WTC11 (cell line): ENCODE results near the gene CCDC12. TPM values are rescaled to one million over a fixed set of nuclear protein-coding genes. Genes with fewer than 3 reads are reported as not detected.

Source experiments
- ATAC-seq: fragments of 200-7000 bp; cut with Tn5 transposase; 2 replicates; pipeline ENCODE4 v1.10.0; 2021; ENCODE audit warnings: mild to moderate bottlenecking, moderate library complexity
- CTCF ChIA-PET: fragments of 300-600 bp; sonication (Branson Sonifier 250); formaldehyde crosslinking; loops from one replicate; lab custom pipeline; 2021; ENCODE audit warnings: antibody characterized with exemption; lab: Charles Lee
- POLR2A ChIA-PET: fragments of 350-600 bp; sonication (Branson Sonifier 250); formaldehyde crosslinking; loops from one replicate; lab custom pipeline; 2021; ENCODE audit warnings: antibody characterized with exemption; lab: Charles Lee
- DNase-seq: peaks from one replicate; pipeline ENCODE4 v3.0.0; 2021; ENCODE audit warnings: low spot score
- H3K27ac Mint-ChIP-seq: 2 replicates; pipeline ENCODE4 v1.8.0; 2021; ENCODE audit warnings: mixed read lengths
- H3K27me3 Mint-ChIP-seq: 2 replicates; pipeline ENCODE4 v1.8.0; 2021; ENCODE audit warnings: low read depth, mild to moderate bottlenecking, moderate library complexity, mixed read lengths
- H3K36me3 Mint-ChIP-seq: 2 replicates; pipeline ENCODE4 v1.8.0; 2021; ENCODE audit warnings: mixed read lengths
- H3K4me1 Mint-ChIP-seq: 2 replicates; pipeline ENCODE4 v1.8.0; 2022; ENCODE audit warnings: mixed read lengths
- H3K4me3 Mint-ChIP-seq: 2 replicates; pipeline ENCODE4 v1.8.0; 2021; ENCODE audit warnings: mild to moderate bottlenecking, moderate library complexity, mixed read lengths
- H3K9me3 Mint-ChIP-seq: 2 replicates; pipeline ENCODE4 v1.8.0; 2021; ENCODE audit warnings: mixed read lengths
- AFF4 ChIP-seq: sonication (generic); formaldehyde crosslinking; IDR thresholded peaks from 2 replicates; pipeline ENCODE4 v1.8.1; 2023; ENCODE audit warnings: mild to moderate bottlenecking, missing genetic modification reagents, borderline replicate concordance
- ATF1 ChIP-seq: sonication (generic); formaldehyde crosslinking; IDR thresholded peaks from 2 replicates; pipeline ENCODE4 v1.8.1; 2023; ENCODE audit warnings: mild to moderate bottlenecking, moderate library complexity, missing genetic modification reagents
- CDX4 ChIP-seq: fragments of 250-450 bp; sonication (Bioruptor Pico); IDR thresholded peaks from 2 replicates; pipeline ENCODE4 v1.9.0; 2021; ENCODE audit warnings: moderate library complexity, mild to moderate bottlenecking, inconsistent platforms, borderline replicate concordance
- CREM ChIP-seq: sonication (generic); formaldehyde crosslinking; IDR thresholded peaks from 2 replicates; pipeline ENCODE4 v1.8.1; 2022; ENCODE audit warnings: mild to moderate bottlenecking, missing genetic modification reagents, moderate library complexity
- ELF4 ChIP-seq: sonication (generic); formaldehyde crosslinking; IDR thresholded peaks from 2 replicates; pipeline ENCODE4 v1.8.1; 2022; ENCODE audit warnings: low read depth, mild to moderate bottlenecking, moderate library complexity, missing genetic modification reagents
- EMX1 ChIP-seq: fragments of 250-450 bp; sonication (Bioruptor Pico); IDR thresholded peaks from 2 replicates; pipeline ENCODE4 v1.8.0; 2021; ENCODE audit warnings: mild to moderate bottlenecking
- GABPB1 ChIP-seq: sonication (generic); formaldehyde crosslinking; IDR thresholded peaks from 2 replicates; pipeline ENCODE4 v1.8.1; 2023; ENCODE audit warnings: mild to moderate bottlenecking, missing genetic modification reagents
- NFE2L1 ChIP-seq: sonication (generic); formaldehyde crosslinking; IDR thresholded peaks from 2 replicates; pipeline ENCODE4 v1.8.1; 2023; ENCODE audit warnings: missing genetic modification reagents
- RELA ChIP-seq: sonication (generic); formaldehyde crosslinking; IDR thresholded peaks from 2 replicates; pipeline ENCODE4 v1.8.1; 2022; ENCODE audit warnings: missing genetic modification reagents, mild to moderate bottlenecking, borderline replicate concordance
- TP53 ChIP-seq: sonication (generic); formaldehyde crosslinking; IDR thresholded peaks from 2 replicates; pipeline ENCODE4 v1.8.1; 2023; ENCODE audit warnings: mild to moderate bottlenecking, missing genetic modification reagents
- ZNF532 ChIP-seq: fragments of 250-450 bp; sonication (Bioruptor Pico); IDR thresholded peaks from 2 replicates; pipeline ENCODE4 v1.9.0; 2021; ENCODE audit warnings: mild to moderate bottlenecking, borderline replicate concordance
- total RNA-seq: library from RNA; stranded (reverse); gene quantifications from 3 replicates; pipeline ENCODE4 v1.2.3, GENCODE V29; 2021
- TF ChIP-seq, protein P1 (sequence below): sonication (generic); formaldehyde crosslinking; conservative IDR thresholded peaks from 2 replicates; pipeline ENCODE4 v1.8.1; 2023; ENCODE audit warnings: mild to moderate bottlenecking, low read depth, missing genetic modification reagents, moderate library complexity
- TF ChIP-seq, protein P2 (sequence below): fragments of 200-600 bp; IDR thresholded peaks from 2 replicates; pipeline ENCODE4 v1.8.0; 2022; ENCODE audit warnings: antibody characterized with exemption
- TF ChIP-seq, protein P3 (sequence below): fragments of 250-450 bp; sonication (Bioruptor Pico); IDR thresholded peaks from 2 replicates; pipeline ENCODE4 v1.9.0; 2021; ENCODE audit warnings: mild to moderate bottlenecking

Gene CCDC12
- total RNA-seq, 1 experiment from 2014 or later = 59.1 TPM

DNA sequence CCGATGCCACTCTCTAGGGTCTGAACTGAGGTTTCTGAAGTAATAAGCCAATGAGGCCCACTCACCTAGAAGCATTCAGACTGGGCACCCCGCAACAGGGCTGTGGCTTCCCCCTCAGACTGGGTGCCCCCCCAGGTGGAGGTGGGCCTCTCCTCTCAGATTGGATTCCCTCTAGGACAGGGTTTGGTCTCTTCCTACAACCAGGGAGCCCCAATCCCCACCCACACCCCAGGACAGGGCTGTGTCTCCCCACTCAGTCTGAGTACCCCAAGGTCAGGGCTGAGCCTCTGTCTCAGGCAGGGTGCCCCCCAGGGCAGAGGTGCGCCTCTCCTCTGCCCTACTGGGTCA, 71.4 kb downstream of the CCDC12 start:
- H3K4me3 Mint-ChIP-seq = no peak overlapping the region
- H3K27ac Mint-ChIP-seq = no peak overlapping the region
- ATAC-seq = no peak
- no peaks in the 10 kb centered on the region for H3K4me1 Mint-ChIP-seq
- H3K9me3 Mint-ChIP-seq = no peaks in the 10 kb centered on the region
- POLR2A ChIA-PET = no interaction called here
- no peaks in the 10 kb centered on the region; the same call in 1 of the 2 replicates for H3K27me3 Mint-ChIP-seq
- H3K36me3 Mint-ChIP-seq = no peaks in the 10 kb centered on the region
- TF ChIP-seq CDX4 (CRISPR knock-in tag) (no peak), TP53 (CRISPR knock-in tag) (no peak), ZNF532 (CRISPR knock-in tag) (no peak), RELA (CRISPR knock-in tag) (no peak), ATF1 (CRISPR knock-in tag) (no peak), EMX1 (CRISPR knock-in tag) (no peak), GABPB1 (CRISPR knock-in tag) (no peak)
- TF ChIP-seq, protein P1, sequence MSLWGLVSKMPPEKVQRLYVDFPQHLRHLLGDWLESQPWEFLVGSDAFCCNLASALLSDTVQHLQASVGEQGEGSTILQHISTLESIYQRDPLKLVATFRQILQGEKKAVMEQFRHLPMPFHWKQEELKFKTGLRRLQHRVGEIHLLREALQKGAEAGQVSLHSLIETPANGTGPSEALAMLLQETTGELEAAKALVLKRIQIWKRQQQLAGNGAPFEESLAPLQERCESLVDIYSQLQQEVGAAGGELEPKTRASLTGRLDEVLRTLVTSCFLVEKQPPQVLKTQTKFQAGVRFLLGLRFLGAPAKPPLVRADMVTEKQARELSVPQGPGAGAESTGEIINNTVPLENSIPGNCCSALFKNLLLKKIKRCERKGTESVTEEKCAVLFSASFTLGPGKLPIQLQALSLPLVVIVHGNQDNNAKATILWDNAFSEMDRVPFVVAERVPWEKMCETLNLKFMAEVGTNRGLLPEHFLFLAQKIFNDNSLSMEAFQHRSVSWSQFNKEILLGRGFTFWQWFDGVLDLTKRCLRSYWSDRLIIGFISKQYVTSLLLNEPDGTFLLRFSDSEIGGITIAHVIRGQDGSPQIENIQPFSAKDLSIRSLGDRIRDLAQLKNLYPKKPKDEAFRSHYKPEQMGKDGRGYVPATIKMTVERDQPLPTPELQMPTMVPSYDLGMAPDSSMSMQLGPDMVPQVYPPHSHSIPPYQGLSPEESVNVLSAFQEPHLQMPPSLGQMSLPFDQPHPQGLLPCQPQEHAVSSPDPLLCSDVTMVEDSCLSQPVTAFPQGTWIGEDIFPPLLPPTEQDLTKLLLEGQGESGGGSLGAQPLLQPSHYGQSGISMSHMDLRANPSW (CRISPR knock-in tag) = no peak
- TF ChIP-seq, protein P2, sequence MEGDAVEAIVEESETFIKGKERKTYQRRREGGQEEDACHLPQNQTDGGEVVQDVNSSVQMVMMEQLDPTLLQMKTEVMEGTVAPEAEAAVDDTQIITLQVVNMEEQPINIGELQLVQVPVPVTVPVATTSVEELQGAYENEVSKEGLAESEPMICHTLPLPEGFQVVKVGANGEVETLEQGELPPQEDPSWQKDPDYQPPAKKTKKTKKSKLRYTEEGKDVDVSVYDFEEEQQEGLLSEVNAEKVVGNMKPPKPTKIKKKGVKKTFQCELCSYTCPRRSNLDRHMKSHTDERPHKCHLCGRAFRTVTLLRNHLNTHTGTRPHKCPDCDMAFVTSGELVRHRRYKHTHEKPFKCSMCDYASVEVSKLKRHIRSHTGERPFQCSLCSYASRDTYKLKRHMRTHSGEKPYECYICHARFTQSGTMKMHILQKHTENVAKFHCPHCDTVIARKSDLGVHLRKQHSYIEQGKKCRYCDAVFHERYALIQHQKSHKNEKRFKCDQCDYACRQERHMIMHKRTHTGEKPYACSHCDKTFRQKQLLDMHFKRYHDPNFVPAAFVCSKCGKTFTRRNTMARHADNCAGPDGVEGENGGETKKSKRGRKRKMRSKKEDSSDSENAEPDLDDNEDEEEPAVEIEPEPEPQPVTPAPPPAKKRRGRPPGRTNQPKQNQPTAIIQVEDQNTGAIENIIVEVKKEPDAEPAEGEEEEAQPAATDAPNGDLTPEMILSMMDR = no peak
- no peak for DNase-seq
- CTCF ChIA-PET = interaction anchor here (1.3 to 1.4 kb wide), 2 partner anchors 210 to 416 kb away, joined by 3 read pairs; no protein-coding TSS in a partner anchor

DNA sequence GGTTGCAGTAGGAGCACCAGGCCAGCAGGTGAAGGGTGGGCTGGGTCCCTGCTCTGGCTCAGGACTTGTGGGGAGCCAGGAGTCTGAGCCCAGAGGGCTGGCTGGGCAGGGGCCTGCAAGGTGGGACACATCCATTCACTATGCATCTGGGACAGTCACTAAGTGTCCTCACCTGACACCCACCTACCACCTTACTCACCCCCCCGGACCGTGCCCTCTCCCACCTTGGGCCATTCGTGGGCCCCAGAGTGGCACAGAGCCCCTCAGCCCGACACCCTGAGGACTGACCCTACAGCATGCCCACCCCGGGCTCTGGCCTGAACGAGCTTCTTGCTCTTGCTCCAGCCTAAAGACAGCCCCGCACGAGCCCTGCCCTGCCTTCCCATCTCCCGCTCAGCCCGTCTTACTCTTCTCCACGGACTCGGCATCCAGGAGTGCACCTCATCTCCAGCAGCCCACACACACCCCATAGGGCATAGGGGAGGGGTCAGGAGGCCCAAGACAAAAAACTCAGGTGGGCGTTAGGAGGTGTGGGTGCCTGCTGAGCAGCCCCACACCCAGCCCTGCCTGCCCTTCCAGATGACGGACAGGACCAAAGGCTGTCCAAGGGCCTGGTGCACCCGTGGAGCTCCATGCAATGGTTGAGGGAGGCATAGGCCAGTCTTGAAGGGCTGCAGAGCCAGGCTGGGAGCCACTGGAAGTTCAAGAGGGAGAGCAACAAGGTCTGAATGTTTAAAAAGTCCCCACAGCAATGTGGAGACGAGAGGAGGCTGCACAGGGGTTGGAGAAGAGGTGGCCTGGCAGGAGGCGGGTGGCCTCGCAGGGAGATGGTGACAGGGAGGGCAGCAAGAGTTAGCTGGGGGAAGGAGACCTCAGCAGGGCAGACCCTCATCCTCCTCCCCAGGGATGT, 72.0 kb downstream of the CCDC12 start:
- Mint-ChIP-seq H3K4me3 (no peak overlapping the region), H3K36me3 (no peaks in the 10 kb centered on the region), H3K27ac (no peak overlapping the region), H3K4me1 (no peaks in the 10 kb centered on the region), H3K27me3 (peaks cover under 1% of the 10 kb centered on the region), H3K9me3 (no peaks in the 10 kb centered on the region)
- no peak for TF ChIP-seq CREM (CRISPR knock-in tag)
- TF ChIP-seq, protein P3, sequence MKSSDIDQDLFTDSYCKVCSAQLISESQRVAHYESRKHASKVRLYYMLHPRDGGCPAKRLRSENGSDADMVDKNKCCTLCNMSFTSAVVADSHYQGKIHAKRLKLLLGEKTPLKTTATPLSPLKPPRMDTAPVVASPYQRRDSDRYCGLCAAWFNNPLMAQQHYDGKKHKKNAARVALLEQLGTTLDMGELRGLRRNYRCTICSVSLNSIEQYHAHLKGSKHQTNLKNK (CRISPR knock-in tag) = no peak
- no peak for TF ChIP-seq AFF4 (CRISPR knock-in tag)
- no peak for TF ChIP-seq NFE2L1 (CRISPR knock-in tag)
- no peak for TF ChIP-seq ELF4
- CTCF ChIA-PET = interaction anchor here (1.3 to 1.4 kb wide), 2 partner anchors 210 to 416 kb away, joined by 3 read pairs; no protein-coding TSS in a partner anchor
- no peak for ATAC-seq
- POLR2A ChIA-PET = no interaction called here
- DNase-seq = no peak
